ENCODE results near the gene HDAC7.

The HDAC7 gene

DNA sequence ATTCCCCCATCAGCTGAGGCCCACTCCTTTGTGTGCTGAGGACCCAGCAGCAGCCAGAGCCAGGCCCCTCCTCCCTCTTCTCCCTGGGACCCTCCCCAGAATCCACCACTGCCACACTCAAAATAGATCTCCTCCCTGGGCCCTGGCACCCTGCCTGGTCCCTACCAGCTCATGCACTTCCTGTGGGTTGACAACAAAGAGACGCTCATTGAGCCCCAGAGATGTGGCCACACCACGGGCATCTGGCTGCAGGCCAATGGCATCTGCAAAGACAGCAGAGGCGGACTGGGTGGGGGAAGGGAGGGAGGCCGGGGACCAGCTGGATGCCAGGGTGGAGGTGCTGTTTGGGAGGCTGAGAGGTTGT lies 78.4 kb downstream of the HDAC7 start:
- H3K4me3 ChIP-seq (ENCODE audit: low read depth, low read length): no peak overlapping the region
- DNase-seq (ENCODE audit: low read depth): no peak
- TF ChIP-seq, protein P1, sequence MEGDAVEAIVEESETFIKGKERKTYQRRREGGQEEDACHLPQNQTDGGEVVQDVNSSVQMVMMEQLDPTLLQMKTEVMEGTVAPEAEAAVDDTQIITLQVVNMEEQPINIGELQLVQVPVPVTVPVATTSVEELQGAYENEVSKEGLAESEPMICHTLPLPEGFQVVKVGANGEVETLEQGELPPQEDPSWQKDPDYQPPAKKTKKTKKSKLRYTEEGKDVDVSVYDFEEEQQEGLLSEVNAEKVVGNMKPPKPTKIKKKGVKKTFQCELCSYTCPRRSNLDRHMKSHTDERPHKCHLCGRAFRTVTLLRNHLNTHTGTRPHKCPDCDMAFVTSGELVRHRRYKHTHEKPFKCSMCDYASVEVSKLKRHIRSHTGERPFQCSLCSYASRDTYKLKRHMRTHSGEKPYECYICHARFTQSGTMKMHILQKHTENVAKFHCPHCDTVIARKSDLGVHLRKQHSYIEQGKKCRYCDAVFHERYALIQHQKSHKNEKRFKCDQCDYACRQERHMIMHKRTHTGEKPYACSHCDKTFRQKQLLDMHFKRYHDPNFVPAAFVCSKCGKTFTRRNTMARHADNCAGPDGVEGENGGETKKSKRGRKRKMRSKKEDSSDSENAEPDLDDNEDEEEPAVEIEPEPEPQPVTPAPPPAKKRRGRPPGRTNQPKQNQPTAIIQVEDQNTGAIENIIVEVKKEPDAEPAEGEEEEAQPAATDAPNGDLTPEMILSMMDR (IDR thresholded peaks at IDR 0.05; ENCODE audit: control insufficient read depth, extremely low read depth, insufficient read depth): no peak

DNA sequence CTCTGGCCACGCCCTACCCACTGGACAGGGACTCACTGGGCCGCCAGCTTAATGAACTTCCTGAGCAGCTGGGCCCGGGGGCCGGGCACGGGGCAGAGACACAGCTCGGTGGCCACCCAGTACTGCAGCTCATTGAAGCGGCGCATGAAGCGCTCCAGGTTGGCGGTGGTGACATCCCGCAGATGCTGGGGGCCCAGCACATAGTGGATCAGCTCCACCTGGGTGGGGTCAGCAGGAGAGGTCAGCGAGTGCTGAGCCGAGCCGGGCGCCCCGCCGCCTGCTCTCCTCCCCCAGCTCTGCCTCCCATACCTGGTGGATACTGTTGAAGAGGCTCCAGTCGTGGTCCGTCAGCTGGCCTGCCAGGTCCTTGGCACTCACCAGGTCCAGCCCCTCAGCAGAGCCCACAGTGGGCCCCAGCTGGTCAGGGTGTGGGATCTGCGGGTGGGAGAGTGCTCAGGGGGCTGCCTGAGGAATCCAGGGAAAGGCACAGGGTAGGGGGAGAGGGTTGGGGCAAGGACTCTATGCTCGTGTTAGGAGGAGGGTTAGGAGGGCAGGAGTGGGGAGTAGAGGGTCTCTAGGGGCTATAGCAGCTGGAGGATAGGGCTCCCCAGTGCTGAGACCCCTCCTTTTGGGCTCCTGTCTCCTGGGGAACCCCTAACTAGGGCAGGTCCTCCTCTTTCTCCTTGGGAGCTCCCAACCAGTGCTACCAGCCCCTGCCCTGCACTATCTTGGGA lies 78.9 kb downstream of the HDAC7 start:
- no peak for DNase-seq (ENCODE audit: low read depth)

DNA sequence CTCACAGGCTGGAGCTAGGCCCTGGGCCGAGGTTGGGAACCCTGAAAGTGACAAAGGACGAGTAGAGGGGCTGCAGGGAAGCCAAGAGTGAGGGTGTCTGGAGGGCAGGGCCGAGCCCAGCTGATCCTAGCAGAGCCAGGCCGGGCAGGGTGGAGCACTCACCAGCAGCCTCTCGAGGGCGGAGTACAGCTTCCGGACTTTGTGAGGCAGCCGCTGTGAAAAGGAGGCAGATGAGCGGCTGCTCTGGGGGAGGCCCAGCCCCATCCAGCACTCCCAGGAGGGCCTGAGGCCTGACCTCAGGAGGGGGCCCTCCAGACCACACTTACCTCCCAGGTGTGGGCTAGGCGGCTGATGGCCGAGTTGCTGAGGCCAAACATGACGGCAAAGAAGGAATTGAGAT lies 79.7 kb downstream of the HDAC7 start:
- H3K4me3 ChIP-seq (ENCODE audit: low read depth, low read length): no peak overlapping the region
- TF ChIP-seq, protein P1 (IDR thresholded peaks at IDR 0.05; ENCODE audit: control insufficient read depth, extremely low read depth, insufficient read depth): no peak
- no peak for DNase-seq (ENCODE audit: low read depth)

More for the DNA sequence above, 78.9 kb downstream of the HDAC7 start:
- no peak overlapping the region for H3K4me3 ChIP-seq (ENCODE audit: low read depth, low read length)
- TF ChIP-seq, protein P1 (IDR thresholded peaks at IDR 0.05; ENCODE audit: control insufficient read depth, extremely low read depth, insufficient read depth): no peak

DNA sequence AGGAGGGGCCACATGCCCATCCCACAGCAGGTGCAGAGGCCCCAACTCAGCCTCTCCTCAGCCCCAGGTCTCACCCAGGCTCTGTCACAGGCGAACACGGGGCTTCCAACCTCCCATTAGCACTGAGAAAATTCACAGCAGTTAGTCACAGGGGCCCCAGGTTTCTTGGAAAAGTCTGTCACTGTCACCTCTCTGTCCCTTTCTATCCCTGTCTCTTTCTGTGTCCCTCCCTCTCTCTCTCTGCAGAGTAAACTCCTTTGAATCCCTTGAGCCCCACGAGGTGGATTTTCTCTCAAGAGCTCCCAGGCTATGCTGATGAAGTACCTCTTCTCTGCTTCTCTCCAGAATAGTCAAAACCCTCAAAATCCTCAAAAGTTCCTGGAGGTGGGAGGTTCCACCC lies 80.4 kb downstream of the HDAC7 start:
- TF ChIP-seq, protein P1 (IDR thresholded peaks at IDR 0.05; ENCODE audit: control insufficient read depth, extremely low read depth, insufficient read depth): no peak
- H3K4me3 ChIP-seq (ENCODE audit: low read depth, low read length): no peak overlapping the region
- DNase-seq (ENCODE audit: low read depth): no peak

DNA sequence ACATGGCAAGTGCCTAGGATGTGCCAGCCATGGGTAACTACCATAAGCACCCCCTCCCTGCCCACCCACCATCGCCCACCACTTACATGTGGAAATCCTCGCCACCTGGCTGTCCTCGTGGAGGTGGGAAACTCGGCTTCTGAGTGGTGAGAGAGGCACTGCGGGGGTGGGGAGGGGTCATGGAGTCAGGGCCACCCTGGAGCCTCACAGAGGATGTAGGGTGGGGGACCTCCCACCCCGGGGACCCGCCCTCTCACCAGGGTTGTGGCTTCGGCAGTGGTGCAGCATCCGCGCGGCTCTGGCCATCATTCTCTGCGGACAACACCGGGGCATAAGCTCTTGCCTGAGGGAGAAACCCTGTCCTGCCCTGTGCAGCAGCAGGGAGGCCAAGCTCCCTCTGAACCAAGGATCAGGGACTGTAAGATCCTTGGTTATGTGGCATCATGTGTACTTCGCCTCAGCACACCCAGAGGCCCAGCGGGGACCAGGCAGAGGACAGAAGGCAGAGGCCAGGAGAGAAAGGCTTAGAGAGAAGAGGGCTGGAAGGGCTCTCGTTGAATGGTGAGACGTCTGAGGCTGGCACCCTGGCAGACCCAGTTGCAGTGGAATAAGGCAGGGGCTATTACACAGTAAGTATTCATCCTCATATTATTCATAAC lies 81.6 kb downstream of the HDAC7 start:
- no peak for DNase-seq (ENCODE audit: low read depth)
- TF ChIP-seq, protein P1 (IDR thresholded peaks at IDR 0.05; ENCODE audit: control insufficient read depth, extremely low read depth, insufficient read depth): no peak
- no peak overlapping the region for H3K4me3 ChIP-seq (ENCODE audit: low read depth, low read length)

DNA sequence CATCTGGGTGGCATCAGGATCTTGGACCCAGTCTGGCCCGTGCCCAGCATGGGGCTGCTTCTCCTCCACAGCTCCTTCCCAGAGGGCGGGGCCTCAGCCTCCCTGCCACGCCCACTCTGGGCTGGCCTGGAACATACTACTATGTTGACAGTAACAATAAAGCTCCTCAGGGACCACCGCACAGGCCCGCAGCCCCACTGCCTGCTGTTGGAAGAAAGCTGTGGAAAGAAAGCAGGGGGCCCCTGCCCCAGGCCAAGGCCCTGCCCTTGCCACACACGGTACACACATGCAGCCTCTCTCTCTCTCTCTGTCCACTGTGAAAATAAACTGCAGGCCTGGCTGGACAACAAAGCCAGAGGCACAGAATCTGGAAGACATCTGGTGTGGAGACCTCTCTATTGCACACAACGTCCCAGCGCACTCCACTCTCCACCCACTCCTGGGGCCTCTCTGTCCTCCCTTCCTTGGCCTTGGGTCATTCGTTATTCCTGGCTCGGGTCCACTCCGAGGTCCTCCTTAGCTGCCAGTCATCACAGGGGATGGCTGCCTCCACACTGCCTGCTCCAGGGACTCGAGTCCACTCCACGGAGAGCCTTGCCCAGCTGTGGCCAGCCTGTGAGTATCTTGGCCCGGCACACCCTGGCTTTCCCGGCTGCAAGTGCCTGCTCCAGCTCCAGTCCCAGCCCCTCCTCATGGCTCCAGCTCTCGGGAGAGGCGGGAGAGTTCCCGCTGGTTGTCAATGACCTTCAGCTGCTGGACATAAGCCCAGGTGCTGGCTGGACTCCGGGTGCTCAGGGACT lies 82.6 kb downstream of the HDAC7 start:
- TF ChIP-seq, protein P1 (IDR thresholded peaks at IDR 0.05; ENCODE audit: control insufficient read depth, extremely low read depth, insufficient read depth): no peak
- no peak overlapping the region for H3K4me3 ChIP-seq (ENCODE audit: low read depth, low read length)
- DNase-seq (ENCODE audit: low read depth): no peak
